ENCODE data around the gene SLC29A4.
"Not testable (repeated sequence)": the region's sequence is repeated elsewhere in the genome, so short reads cannot be mapped to it uniquely, and the experiment has no call there.

The SLC29A4 gene

GRCh38 chr7:5300366-5300765, 17.6 kb downstream of the SLC29A4 start:
- DNase-seq: no peak

- no peak for DNase-seq
Measured at GRCh38 chr7:5302577-5302976, 19.8 kb downstream of the SLC29A4 start.

- DNase-seq: no peak
Measured at GRCh38 chr7:5303061-5303460, 20.3 kb downstream of the SLC29A4 start.

GRCh38 chr7:5303591-5304505, 21.1 kb downstream of the SLC29A4 start:
- DNase-seq: no peak

GRCh38 chr7:5305050-5305449, 22.3 kb downstream of the SLC29A4 start:
- DNase-seq: not testable (repeated sequence)

GRCh38 chr7:5307221-5308142, 24.7 kb downstream of the SLC29A4 start:
- DNase-seq: not testable (repeated sequence)

GRCh38 chr7:5309146-5309545, 26.4 kb downstream of the SLC29A4 start:
- DNase-seq: no peak

GRCh38 chr7:5310822-5311405, 28.2 kb downstream of the SLC29A4 start:
- no peak for DNase-seq

GRCh38 chr7:5312276-5313070, 29.7 kb downstream of the SLC29A4 start:
- not testable (repeated sequence) for DNase-seq

- DNase-seq: not testable (repeated sequence)
Measured at GRCh38 chr7:5313076-5313885, 30.5 kb downstream of the SLC29A4 start.

- DNase-seq: no peak
Measured at GRCh38 chr7:5314864-5315263, 32.1 kb downstream of the SLC29A4 start.

- DNase-seq: no peak
Measured at GRCh38 chr7:5315761-5316160, 33.0 kb downstream of the SLC29A4 start.

GRCh38 chr7:5318613-5319012, 35.9 kb downstream of the SLC29A4 start:
- not testable (repeated sequence) for DNase-seq

- DNase-seq: no peak
Measured at GRCh38 chr7:5320391-5320790, 37.6 kb downstream of the SLC29A4 start.

GRCh38 chr7:5320802-5321396, 38.2 kb downstream of the SLC29A4 start:
- no peak for DNase-seq

GRCh38 chr7:5322621-5323410, 40.1 kb downstream of the SLC29A4 start:
- no peak for DNase-seq

GRCh38 chr7:5323800-5324781, 41.3 kb downstream of the SLC29A4 start:
- not testable (repeated sequence) for DNase-seq

- DNase-seq: no peak
Measured at GRCh38 chr7:5324961-5325360, 42.2 kb downstream of the SLC29A4 start.

GRCh38 chr7:5330288-5330687, 47.5 kb downstream of the SLC29A4 start:
- DNase-seq: no peak
